GM21529 (cell line): ENCODE results near the gene GMPPA.

Source experiments
- ATAC-seq: cut with Tn5 transposase; IDR thresholded peaks from one replicate; pipeline ENCODE4 v1.9.1; 2021; ENCODE audit not compliant: unreplicated experiment

The GMPPA gene

GRCh38 chr2:219537657-219538488 lies 39.2 kb downstream of the GMPPA start:
- no peak for ATAC-seq

- ATAC-seq: no peak
Observed at GRCh38 chr2:219538504-219538951, 39.8 kb downstream of the GMPPA start.

GRCh38 chr2:219538956-219539788 lies 40.5 kb downstream of the GMPPA start:
- no peak for ATAC-seq

- no peak for ATAC-seq
Observed at GRCh38 chr2:219539926-219540678, 41.4 kb downstream of the GMPPA start.

GRCh38 chr2:219540784-219541504 lies 42.3 kb downstream of the GMPPA start:
- no peak for ATAC-seq

GRCh38 chr2:219541611-219542180 lies 43.0 kb downstream of the GMPPA start:
- peak; percentile 46 for ATAC-seq

- ATAC-seq: peak; percentile 37
Observed at GRCh38 chr2:219542931-219543595, 44.4 kb downstream of the GMPPA start.

GRCh38 chr2:219543596-219544358 lies 45.1 kb downstream of the GMPPA start, which contains the start of the genes CHPF and TMEM198:
CHPF (minus strand) TSS chr2:219543809; CDS start chr2:219543538, 271 bp downstream.
TMEM198 (plus strand) TSS chr2:219544028; CDS start chr2:219544728, 700 bp downstream.
- peak; percentile 67 for ATAC-seq

GRCh38 chr2:219544567-219544966 lies 45.9 kb downstream of the GMPPA start:
- ATAC-seq: no peak

GRCh38 chr2:219545295-219545942 lies 46.7 kb downstream of the GMPPA start:
- ATAC-seq: no peak

- ATAC-seq: no peak
Observed at GRCh38 chr2:219545943-219546352, 47.3 kb downstream of the GMPPA start.

- ATAC-seq: no peak
Observed at GRCh38 chr2:219547621-219548020, 48.9 kb downstream of the GMPPA start.

GRCh38 chr2:219548990-219549389 lies 50.3 kb downstream of the GMPPA start:
- ATAC-seq: no peak

GRCh38 chr2:219549619-219550018 lies 50.9 kb downstream of the GMPPA start:
- ATAC-seq: no peak

- peak; percentile 29 for ATAC-seq
Observed at GRCh38 chr2:219551441-219552381, 53.0 kb downstream of the GMPPA start.

- peak; percentile 95 for ATAC-seq
Observed at GRCh38 chr2:219552382-219553167, 53.9 kb downstream of the GMPPA start.

- no peak for ATAC-seq
Observed at GRCh38 chr2:219553168-219553417, 54.4 kb downstream of the GMPPA start.
